Transverse colon (tissue), 4 donors: Measurements from ENCODE around the gene GSG1. TPM values are rescaled to one million over a fixed set of nuclear protein-coding genes. Genes with fewer than 3 reads are reported as not detected.

ENCODE experiments used
- DNase-seq: peaks from one replicate; pipeline ENCODE4 v3.0.0-alpha.2; 2019
- H3K27ac ChIP-seq, 4 donors: fragments of 200-600 bp; sonication (generic); 2 replicates each; pipeline ENCODE4 v1.5.1; 2016 to 2018; ENCODE audit warnings: inconsistent platforms in 4 of 4
- H3K27me3 ChIP-seq: fragments of 200-600 bp; sonication (generic); 2 replicates; pipeline ENCODE4 v1.5.1; 2017; ENCODE audit warnings: inconsistent platforms
- H3K36me3 ChIP-seq, 4 donors: fragments of 200-600 bp; sonication (generic); 2 replicates each; pipeline ENCODE4 v1.5.1; 2017 to 2019; ENCODE audit warnings: inconsistent platforms in 4 of 4
- H3K4me1 ChIP-seq, 4 donors: fragments of 200-600 bp; sonication (generic); 2 replicates each; pipeline ENCODE4 v1.5.1; 2017 to 2020; ENCODE audit warnings: inconsistent platforms in 4 of 4
- H3K4me3 ChIP-seq, 4 donors: fragments of 200-600 bp; sonication (generic); 1 replicate in 1 of 4; 2 replicates in 3 of 4; pipeline versions ENCODE4 v1.5.1 to v1.6.1; 2017 to 2019; ENCODE audit warnings: inconsistent platforms in 4 of 4
- H3K9me3 ChIP-seq, 2 donors: fragments of 200-600 bp; sonication (generic); 2 replicates each; pipeline ENCODE4 v1.5.1; 2017 to 2019; ENCODE audit warnings: inconsistent platforms in 2 of 2
- CTCF ChIP-seq, 5 experiments: fragments of 200-600 bp in 3 of 5; fragments of 450-650 bp in 2 of 5; sonication (generic) in 3 of 5; IDR thresholded peaks; 1 replicate in 2 of 5; 2 replicates in 3 of 5; pipeline ENCODE4 v1.5.1; 2016 to 2017; ENCODE audit warnings: antibody characterized with exemption in 5 of 5, inconsistent platforms in 3 of 5, mild to moderate bottlenecking in 2 of 5, moderate library complexity in 1 of 5
- EP300 ChIP-seq: sonication (generic); formaldehyde crosslinking; IDR thresholded peaks from one replicate; pipeline ENCODE4 v1.6.1; 2017; ENCODE audit warnings: antibody characterized with exemption, low read depth
- POLR2A ChIP-seq: fragments of 450-650 bp; IDR thresholded peaks from one replicate; pipeline ENCODE4 v1.6.1; 2016; ENCODE audit warnings: antibody characterized with exemption, mild to moderate bottlenecking, moderate library complexity
- POLR2AphosphoS5 ChIP-seq, 3 donors: sonication (generic); formaldehyde crosslinking; IDR thresholded peaks; one replicate each; pipeline ENCODE4 v1.6.1; 2016; ENCODE audit warnings: antibody characterized with exemption in 3 of 3
- WGBS, 2 donors: methylation state at CpG; one replicate each; pipeline ENCODE4 v1.1.5; 2018; ENCODE audit warnings: low coverage in 1 of 2; 5-methylcytosine and 5-hydroxymethylcytosine counted together
- in situ Hi-C, 4 donors: fragments of 200-750 bp; cut with MboI; loops; one replicate each; pipeline versions ENCODE4 v1.15.0 to v1.15.1; 2017; ENCODE audit warnings: low sequenced_read_pairs in 3 of 4, low pct_ligation_motif_present in 1 of 4, low pct_unique_long_range_greater_than_20kb in 1 of 4
- intact Hi-C: fragments of 100-400 bp; cut with DNase I; formaldehyde crosslinking; loops from one replicate; pipeline ENCODE4 v1.15.1; 2023; ENCODE audit warnings: low total_unique reads
- total RNA-seq, 4 donors: library from RNA; depleted of rRNA; stranded (reverse); fragments of >200 nt; gene quantifications; one replicate each; pipeline ENCODE4 v1.1.0, GENCODE V29; 2016

GSG1 gene
- total RNA-seq, 4 donors from 2014 or later, result not detected

- Histone ChIP-seq H3K27me3 (peaks cover 76% of the 10 kb centered on the region), H3K4me1 (peaks cover 0 to 26% (median 11%) of the 10 kb centered on the region in 4 donors), H3K4me3 (no peak overlapping the region), H3K27ac (no peak overlapping the region), H3K9me3 (no peaks in the 10 kb centered on the region), H3K36me3 (no peaks in the 10 kb centered on the region)
- no peak for DNase-seq
- intact Hi-C loops, result no loop called here
- in situ Hi-C loops, result no loop called here
- WGBS, 2 donors, result 67 to 90% methylated on average over 1 to 8 of the region's 8 CpGs
- TF ChIP-seq POLR2AphosphoS5 (IDR thresholded peaks at IDR 0.05), result no peak
These were observed 57.7 kb downstream of the GSG1 start for GRCh38 chr12:13045816-13046215.

GRCh38 chr12:13044906-13045299 lies 58.6 kb downstream of the GSG1 start:
- peak overlapping the region in 1 of 4 donors; percentile 73 for H3K27ac ChIP-seq
- no peaks in the 10 kb centered on the region for H3K9me3 ChIP-seq
- in situ Hi-C loops (no loop called here), intact Hi-C loops (no loop called here)
- peaks cover 66% of the 10 kb centered on the region for H3K27me3 ChIP-seq
- peaks cover 5 to 30% (median 17%) of the 10 kb centered on the region in 4 donors for H3K4me1 ChIP-seq
- DNase-seq, result no peak
- no peaks in the 10 kb centered on the region for H3K36me3 ChIP-seq
- WGBS, 2 donors, result 8 to 18% methylated on average over 2 to 5 of the region's 5 CpGs
- TF ChIP-seq CTCF (IDR thresholded peaks at IDR 0.05) (no peak), EP300 (no peak), POLR2AphosphoS5 (IDR thresholded peaks at IDR 0.05) (no peak), POLR2A (no peak)
- H3K4me3 ChIP-seq, result peak overlapping the region; percentile 83 to 90 (median 87)

DNA sequence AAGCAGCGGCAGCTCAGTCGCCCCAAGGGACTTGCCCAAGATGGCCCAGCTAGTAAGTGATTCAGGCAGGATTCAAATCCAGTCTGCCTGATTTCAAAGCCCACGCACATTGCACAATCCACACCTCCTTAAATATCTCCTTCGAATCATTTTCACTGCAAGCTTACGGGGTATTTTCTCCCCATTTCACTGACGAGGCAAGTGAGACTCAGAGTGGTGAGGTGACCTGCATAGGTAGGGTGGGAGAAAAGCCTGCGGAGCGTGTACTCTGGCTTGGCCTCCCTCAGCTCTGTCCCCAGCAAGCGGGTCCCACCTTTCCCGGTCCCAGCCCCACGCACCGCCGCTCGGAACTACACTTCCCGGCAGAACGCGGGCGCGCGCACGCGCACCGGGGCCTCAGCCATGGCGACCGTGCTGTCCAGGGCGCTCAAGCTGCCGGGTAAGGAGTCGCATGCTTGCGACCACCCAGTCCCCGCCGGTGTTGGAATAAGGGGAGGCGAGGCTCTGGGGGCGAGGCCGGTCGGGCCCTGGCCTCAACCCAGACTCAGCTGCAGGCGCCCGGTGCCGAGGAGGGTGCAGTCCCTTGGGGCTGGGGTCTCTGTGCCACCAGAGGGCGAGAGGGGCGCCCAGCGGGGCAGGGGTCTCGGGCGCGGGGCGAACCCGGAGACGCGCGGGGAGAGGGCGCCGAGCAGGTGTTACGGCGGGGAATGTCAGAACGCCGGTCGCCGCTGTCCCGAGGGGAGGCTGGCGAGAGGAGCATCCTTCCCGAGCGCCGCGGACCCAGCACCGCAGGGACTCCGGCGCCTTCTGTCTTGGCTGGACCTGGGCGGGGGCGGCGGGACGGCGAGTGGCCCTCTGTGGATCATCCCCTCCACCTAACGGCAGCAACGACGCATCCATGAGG lies 59.2 kb downstream of the GSG1 start, which contains the start of gene FAM234B:
FAM234B (plus strand) TSS at position 380 of the 904 bp plus-strand sequence; CDS start at position 403, 23 bp downstream.
- peak; percentile 79 for DNase-seq
- no peaks in the 10 kb centered on the region for H3K9me3 ChIP-seq
- no peaks in the 10 kb centered on the region for H3K36me3 ChIP-seq
- 7 to 26% methylated on average over 3 to 37 of the region's 74 CpGs for WGBS, 2 donors
- TF ChIP-seq CTCF (IDR thresholded peaks at IDR 0.05) (no peak), EP300 (no peak), POLR2A (no peak), POLR2AphosphoS5 (IDR thresholded peaks at IDR 0.05) (peak in 1 of 3 donors; percentile 36)
- H3K4me3 ChIP-seq, result peak within 1 kb of the TSS; percentile 83 to 90 (median 87)
- in situ Hi-C loops, result no loop called here
- intact Hi-C loops, result no loop called here
- H3K27me3 ChIP-seq, result peaks cover 60% of the 10 kb centered on the region
- H3K4me1 ChIP-seq, result peaks cover 7 to 35% (median 20%) of the 10 kb centered on the region in 4 donors
- peak within 1 kb of the TSS; percentile 42 to 73 (median 62) for H3K27ac ChIP-seq

DNA sequence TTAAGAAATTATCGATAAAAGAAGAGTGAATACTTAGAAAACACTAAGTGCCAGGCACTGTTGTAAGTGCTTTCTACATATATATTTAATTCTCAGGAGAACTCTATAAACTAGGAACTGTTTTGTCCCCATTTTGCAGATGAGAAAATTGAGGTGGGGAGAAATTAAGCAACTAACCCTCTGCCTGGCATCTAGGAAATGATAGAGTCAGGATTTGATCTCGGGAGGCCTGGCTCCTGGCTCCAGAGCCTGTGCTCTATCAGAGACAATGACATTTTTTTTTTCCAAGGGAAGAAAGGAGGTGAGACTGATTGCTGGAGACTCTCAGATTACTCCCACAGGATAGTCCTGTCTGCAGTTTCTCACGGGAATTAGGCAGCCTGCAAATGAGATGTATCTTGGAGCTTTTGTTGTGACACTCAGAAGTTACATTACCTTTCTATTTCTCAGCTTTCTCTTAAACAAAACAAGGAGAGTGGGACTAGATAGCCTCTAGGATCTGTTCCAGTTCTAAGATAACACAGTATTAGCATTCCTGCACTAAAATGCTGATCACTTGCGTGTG lies 60.7 kb downstream of the GSG1 start:
- Histone ChIP-seq H3K4me3 (no peak overlapping the region), H3K27ac (no peak overlapping the region), H3K4me1 (peaks cover 7 to 41% (median 20%) of the 10 kb centered on the region in 4 donors), H3K36me3 (no peaks in the 10 kb centered on the region), H3K9me3 (no peaks in the 10 kb centered on the region), H3K27me3 (peaks cover 45% of the 10 kb centered on the region)
- 75 to 86% methylated on average over 3 to 4 of the region's 4 CpGs for WGBS, 2 donors
- in situ Hi-C loops (no loop called here), intact Hi-C loops (no loop called here)
- TF ChIP-seq EP300, result no peak
- TF ChIP-seq POLR2AphosphoS5 (IDR thresholded peaks at IDR 0.05), result no peak
- no peak for TF ChIP-seq POLR2A
- TF ChIP-seq CTCF (IDR thresholded peaks at IDR 0.05), result no peak
- no peak for DNase-seq
